ENCODE data around the gene P2RY14.

GRCh38 chr3:151199554-151200438 is 78.5 kb downstream of the P2RY14 start:
- TF ChIP-seq CTCF (conservative IDR thresholded peaks at IDR 0.05 in 1 of 2, IDR thresholded peaks at IDR 0.05 in 1 of 2; ENCODE audit: low read depth in 1 of 2, low read length in 2 of 2) (no peak), EZH2 (IDR thresholded peaks at IDR 0.05; ENCODE audit: low read length, missing control alignments) (no peak)

Data from fibroblast of lung (primary cell).